ENCODE results near the gene NPM3. TPM values are rescaled to one million over a fixed set of nuclear protein-coding genes. Genes with fewer than 3 reads are reported as not detected.
A peak's percentile ranks its signal among the peaks of the same experiment; 100 is the strongest.

NPM3 gene
- total RNA-seq, 4 donors from 2014 or later, result 11.4 to 28.2 (median 21.8) TPM

DNA sequence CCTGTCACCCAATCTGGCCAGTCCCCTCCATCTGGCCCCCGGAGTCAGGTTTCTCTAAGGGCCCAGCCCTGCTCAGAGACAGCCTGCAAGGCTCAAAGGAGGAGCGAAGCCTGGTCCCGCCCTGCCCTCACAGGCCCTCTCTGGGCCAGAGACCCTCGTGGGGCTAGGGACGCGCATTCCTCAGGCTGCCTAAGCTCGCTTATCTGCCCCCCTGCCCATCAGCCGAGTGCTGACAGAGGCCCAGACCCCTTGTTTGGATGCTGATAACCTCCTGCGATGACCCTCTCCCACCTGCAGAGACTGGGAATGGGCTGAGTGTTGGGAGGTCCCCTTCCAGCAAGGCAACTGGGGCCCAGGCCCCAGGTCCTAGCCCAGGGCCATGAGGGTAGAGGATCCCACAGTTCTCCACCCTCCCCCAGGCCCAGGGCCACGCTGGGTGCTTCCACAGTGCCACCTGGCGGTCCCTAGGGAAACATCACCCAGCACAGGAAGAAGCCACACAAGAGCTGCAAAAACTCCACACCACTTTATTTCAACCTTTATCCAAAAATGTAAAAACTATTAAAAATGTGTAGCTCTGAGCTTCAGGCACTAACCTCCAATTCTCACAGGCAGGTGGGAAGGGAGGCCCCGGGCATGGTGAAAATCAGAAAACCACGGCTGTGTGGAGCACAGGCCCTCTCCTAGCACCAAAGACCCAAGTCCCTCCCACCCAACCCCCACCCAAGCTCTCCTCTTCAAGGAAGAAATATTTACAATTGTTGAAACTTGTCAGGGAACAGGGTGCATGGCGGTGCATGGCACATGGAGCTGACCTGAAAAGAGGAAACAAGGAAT, 2.2 kb downstream of the NPM3 start:
- Histone ChIP-seq H3K27me3 (peaks cover 41% of the 10 kb centered on the region), H3K9me3 (no peaks in the 10 kb centered on the region), H3K36me3 (peaks cover 0 to 22% of the 10 kb centered on the region in 2 donors), H3K27ac (no peak overlapping the region), H3K4me1 (peaks cover 2 to 78% (median 31%) of the 10 kb centered on the region in 3 donors), H3K4me3 (no peak overlapping the region)
- WGBS, 2 donors (ENCODE audit: low coverage in 1 of 2), result 27 to 48% methylated on average over 3 to 5 of the region's 14 CpGs
- no peak for TF ChIP-seq POLR2AphosphoS5 (IDR thresholded peaks at IDR 0.05)
- no peak for TF ChIP-seq POLR2A (IDR thresholded peaks at IDR 0.05)
- no peak for TF ChIP-seq EP300 (IDR thresholded peaks at IDR 0.05)
- TF ChIP-seq, protein P1, sequence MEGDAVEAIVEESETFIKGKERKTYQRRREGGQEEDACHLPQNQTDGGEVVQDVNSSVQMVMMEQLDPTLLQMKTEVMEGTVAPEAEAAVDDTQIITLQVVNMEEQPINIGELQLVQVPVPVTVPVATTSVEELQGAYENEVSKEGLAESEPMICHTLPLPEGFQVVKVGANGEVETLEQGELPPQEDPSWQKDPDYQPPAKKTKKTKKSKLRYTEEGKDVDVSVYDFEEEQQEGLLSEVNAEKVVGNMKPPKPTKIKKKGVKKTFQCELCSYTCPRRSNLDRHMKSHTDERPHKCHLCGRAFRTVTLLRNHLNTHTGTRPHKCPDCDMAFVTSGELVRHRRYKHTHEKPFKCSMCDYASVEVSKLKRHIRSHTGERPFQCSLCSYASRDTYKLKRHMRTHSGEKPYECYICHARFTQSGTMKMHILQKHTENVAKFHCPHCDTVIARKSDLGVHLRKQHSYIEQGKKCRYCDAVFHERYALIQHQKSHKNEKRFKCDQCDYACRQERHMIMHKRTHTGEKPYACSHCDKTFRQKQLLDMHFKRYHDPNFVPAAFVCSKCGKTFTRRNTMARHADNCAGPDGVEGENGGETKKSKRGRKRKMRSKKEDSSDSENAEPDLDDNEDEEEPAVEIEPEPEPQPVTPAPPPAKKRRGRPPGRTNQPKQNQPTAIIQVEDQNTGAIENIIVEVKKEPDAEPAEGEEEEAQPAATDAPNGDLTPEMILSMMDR (IDR thresholded peaks at IDR 0.05), result peak in 3 of 4 experiments; percentile 69 to 91 (median 78)
- peak; percentile 34 for ATAC-seq

DNA sequence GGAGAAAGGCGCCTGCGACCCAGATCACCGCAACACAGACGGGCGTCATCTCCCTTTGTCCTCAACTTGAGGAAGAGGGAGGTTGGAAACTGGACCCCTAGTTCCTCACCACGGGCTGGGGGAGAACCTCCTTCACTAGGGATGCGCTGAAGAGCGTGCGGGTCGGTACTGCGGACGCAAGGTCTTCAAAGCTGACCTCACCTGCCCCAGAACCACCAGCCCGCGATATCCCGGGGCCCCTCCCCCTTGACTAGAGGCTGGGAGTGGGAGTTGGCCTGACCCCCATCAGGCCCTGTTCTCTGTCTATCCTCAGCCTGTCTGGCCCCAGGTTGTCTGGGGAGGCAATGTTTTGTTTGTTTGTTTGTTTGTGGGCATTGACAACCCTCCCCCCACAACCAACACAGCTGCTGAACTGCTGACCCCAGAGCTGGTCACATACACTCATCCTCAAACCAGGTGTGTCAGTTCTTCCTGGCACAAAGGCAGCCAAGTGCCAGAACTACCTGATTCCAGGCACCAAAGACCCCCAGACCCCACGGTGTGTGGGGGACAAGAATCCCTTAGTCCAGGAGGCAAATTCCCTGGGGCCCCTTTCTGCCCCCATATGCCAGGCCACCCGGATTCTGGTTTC, 2.9 kb downstream of the NPM3 start:
- Histone ChIP-seq H3K4me1 (peaks cover 2 to 80% (median 34%) of the 10 kb centered on the region in 3 donors), H3K4me3 (peak overlapping the region in 1 of 2 donors; percentile 44)

DNA sequence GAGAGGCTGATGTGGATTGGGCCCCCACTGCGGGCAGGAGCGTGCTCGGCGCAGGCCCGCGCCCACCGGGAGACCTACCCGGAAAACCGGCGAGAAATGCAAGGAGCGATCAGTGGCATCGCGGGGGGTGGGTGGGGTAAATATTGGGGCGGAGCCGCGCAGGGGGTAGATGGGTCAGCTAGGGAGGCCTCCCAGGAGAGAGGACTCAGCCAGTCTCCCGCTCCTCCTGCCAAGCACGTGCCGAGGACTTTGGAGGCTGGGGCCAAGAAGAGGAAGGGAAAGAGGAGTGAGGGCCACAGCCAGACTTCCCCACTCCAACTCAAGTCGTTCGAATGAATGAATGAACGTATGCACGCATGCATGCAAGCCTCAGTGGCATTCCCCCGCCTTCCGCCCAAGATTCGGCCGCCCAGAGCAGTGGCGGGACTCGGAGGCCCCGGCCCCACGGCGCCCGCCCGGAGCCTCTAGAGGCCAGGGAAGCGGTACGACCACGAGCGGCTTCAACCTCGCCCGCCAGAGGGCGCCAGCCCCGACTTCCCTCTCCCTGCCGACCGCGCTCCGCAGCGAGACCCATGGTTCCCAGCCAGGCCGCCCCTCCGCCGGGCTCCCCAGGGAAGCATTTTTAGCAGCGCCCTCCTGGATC, 3.6 kb downstream of the NPM3 start:
- Histone ChIP-seq H3K36me3 (peaks cover 0 to 9% of the 10 kb centered on the region in 2 donors), H3K27me3 (peaks cover 55% of the 10 kb centered on the region), H3K4me3 (peak overlapping the region; percentile 8 to 44), H3K27ac (no peak overlapping the region), H3K9me3 (no peaks in the 10 kb centered on the region), H3K4me1 (peaks cover 2 to 80% (median 39%) of the 10 kb centered on the region in 3 donors)
- 2% methylated on average over 16 of the region's 51 CpGs; no CpG with 5 or more reads in 1 of the 2 donors for WGBS, 2 donors (ENCODE audit: low coverage in 1 of 2)
- no peak for TF ChIP-seq POLR2AphosphoS5 (IDR thresholded peaks at IDR 0.05)
- TF ChIP-seq, protein P1 (IDR thresholded peaks at IDR 0.05), result peak in 3 of 4 experiments; percentile 79 to 91 (median 80)
- no peak for TF ChIP-seq POLR2A (IDR thresholded peaks at IDR 0.05)
- no peak for TF ChIP-seq EP300 (IDR thresholded peaks at IDR 0.05)
- ATAC-seq, result peak; percentile 56

More for the DNA sequence above, 2.9 kb downstream of the NPM3 start:
- TF ChIP-seq EP300 (IDR thresholded peaks at IDR 0.05) (no peak), POLR2AphosphoS5 (IDR thresholded peaks at IDR 0.05) (no peak), POLR2A (IDR thresholded peaks at IDR 0.05) (no peak)
- TF ChIP-seq, protein P1 (IDR thresholded peaks at IDR 0.05), result no peak
- Histone ChIP-seq H3K36me3 (peaks cover 0 to 15% of the 10 kb centered on the region in 2 donors), H3K27ac (no peak overlapping the region), H3K9me3 (no peaks in the 10 kb centered on the region), H3K27me3 (peaks cover 49% of the 10 kb centered on the region)
- no peak for ATAC-seq
- WGBS, 2 donors (ENCODE audit: low coverage in 1 of 2), result 7 to 21% methylated on average over 3 to 11 of the region's 17 CpGs

DNA sequence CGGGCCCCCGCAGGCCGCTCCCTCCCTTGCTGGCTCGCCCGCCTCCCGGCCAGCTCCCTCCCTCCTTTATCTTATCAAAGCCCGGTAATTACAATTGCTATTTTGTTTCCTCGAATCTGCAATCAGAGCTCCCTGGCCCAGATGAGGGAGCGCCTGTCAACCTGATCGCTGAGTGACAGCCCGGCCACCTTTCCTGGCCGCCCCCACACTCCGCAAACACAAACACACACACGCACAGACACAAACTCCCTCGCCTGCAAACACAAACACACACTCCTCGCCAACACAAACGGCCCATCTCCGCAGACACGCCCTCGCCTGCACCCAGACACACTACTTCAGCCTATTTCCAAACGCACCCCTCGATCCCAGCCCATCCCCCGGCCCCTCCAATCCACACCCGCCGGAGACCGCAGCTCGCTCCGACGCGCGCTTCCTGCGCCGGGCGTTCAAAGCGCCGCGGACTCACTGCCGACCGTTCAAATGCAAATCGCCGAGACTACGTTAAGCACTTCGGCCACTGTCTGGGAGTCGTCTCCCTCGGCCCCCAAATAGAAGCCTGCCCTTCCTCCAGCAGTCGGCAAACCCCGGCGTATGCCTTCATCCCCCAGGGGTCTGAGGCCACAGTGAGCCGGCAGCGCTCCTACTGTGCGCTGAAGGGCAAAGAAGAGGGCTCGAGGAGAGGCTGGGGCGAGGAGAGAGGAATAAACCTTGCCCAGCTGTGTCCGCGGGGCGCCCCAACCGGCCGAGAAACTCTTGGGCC, 4.3 kb downstream of the NPM3 start:
- Histone ChIP-seq H3K27ac (no peak overlapping the region), H3K27me3 (peaks cover 62% of the 10 kb centered on the region), H3K4me1 (peaks cover 2 to 80% (median 41%) of the 10 kb centered on the region in 3 donors), H3K9me3 (no peaks in the 10 kb centered on the region), H3K4me3 (peak overlapping the region; percentile 8 to 44), H3K36me3 (peaks cover 0 to 2% of the 10 kb centered on the region in 2 donors)
- TF ChIP-seq, protein P1 (IDR thresholded peaks at IDR 0.05), result no peak
- TF ChIP-seq EP300 (IDR thresholded peaks at IDR 0.05) (no peak), POLR2AphosphoS5 (IDR thresholded peaks at IDR 0.05) (no peak), POLR2A (IDR thresholded peaks at IDR 0.05) (no peak)
- ATAC-seq, result no peak
- WGBS, 2 donors (ENCODE audit: low coverage in 1 of 2), result 4 to 9% methylated on average over 17 to 31 of the region's 58 CpGs
